GM12878 (cell line): ENCODE data around the gene BZW2. TPM values are rescaled to one million over a fixed set of nuclear protein-coding genes. Genes with fewer than 3 reads are reported as not detected.

ENCODE experiments used
- ATAC-seq: fragments of 200-7000 bp; cut with Tn5 transposase; 3 replicates; pipeline ENCODE4 v1.9.1; 2020; ENCODE audit warnings: mild to moderate bottlenecking, moderate library complexity
- BruUV-seq: library from RNA; stranded (reverse); fragments of 400-500 nt; replicated peaks from 2 replicates; lab custom pipeline; 2021; lab: Mats Ljungman, UMichigan
- CTCF ChIA-PET: fragments of 300-600 bp; sonication (Branson Sonifier 250); formaldehyde crosslinking; extraction: SDS; loops from one replicate; lab custom pipeline; 2021; ENCODE audit warnings: inconsistent platforms; lab: Yijun Ruan, JAX
- POLR2A ChIA-PET: fragments of 350-600 bp; formaldehyde crosslinking; extraction: SDS; loops from one replicate; lab custom pipeline; 2021; ENCODE audit warnings: inconsistent platforms; lab: Charles Lee
- RAD21 ChIA-PET: fragments of 300-600 bp; sonication (Branson Sonifier 250); formaldehyde crosslinking; loops from one replicate; lab custom pipeline; 2023; ENCODE audit warnings: antibody characterized with exemption; ENCODE audit not compliant: unreplicated experiment; lab: Charles Lee
- SMC1A ChIA-PET: fragments of 300-600 bp; sonication (Branson Sonifier 250); formaldehyde crosslinking; loops from one replicate; lab custom pipeline; 2023; ENCODE audit not compliant: unreplicated experiment, uncharacterized antibody; lab: Charles Lee
- DNase-seq: peaks from one replicate; pipeline ENCODE4 v3.0.0-alpha.2; 2011; ENCODE audit warnings: low read depth, low spot score
- FAIRE-seq: peaks from 3 replicates; lab custom pipeline; 2011; peaks lifted over from hg19 to GRCh38; lab: Jason Lieb, UNC
- H2AFZ ChIP-seq: 2 replicates; pipeline ENCODE4 v1.6.0; 2011; ENCODE audit warnings: low read depth, low read length, control low read depth; ENCODE audit not compliant: control insufficient read depth
- H3K27ac ChIP-seq: 2 replicates; pipeline ENCODE4 v1.5.1; 2011; ENCODE audit warnings: control low read depth; ENCODE audit not compliant: control insufficient read depth, insufficient read depth
- H3K27me3 ChIP-seq, 2 experiments: replicated peaks in 1 of 2; 2 replicates each; pipeline versions ENCODE4 v1.6.0 to v1.6.1; 2011; ENCODE audit warnings: low read length in 1 of 2; ENCODE audit not compliant: control insufficient read depth in 2 of 2, insufficient read depth in 2 of 2
- H3K36me3 ChIP-seq, 2 experiments: 2 replicates each; pipeline ENCODE4 v1.5.1; 2011; ENCODE audit warnings: low read length in 1 of 2; ENCODE audit not compliant: control insufficient read depth in 2 of 2, insufficient read depth in 2 of 2
- H3K4me1 ChIP-seq: 2 replicates; pipeline ENCODE4 v1.6.1; 2011; ENCODE audit warnings: mild to moderate bottlenecking, low read length, moderate library complexity, mixed read lengths; ENCODE audit not compliant: control insufficient read depth, insufficient read depth
- H3K4me2 ChIP-seq: 2 replicates; pipeline ENCODE4 v1.6.0; 2011; ENCODE audit warnings: control low read depth; ENCODE audit not compliant: control insufficient read depth, insufficient read depth
- H3K4me3 ChIP-seq: fragments of 200-600 bp; sonication (generic); 2 replicates; pipeline ENCODE4 v1.5.1; 2016
- H3K79me2 ChIP-seq: 2 replicates; pipeline ENCODE4 v1.6.0; 2011; ENCODE audit warnings: low read length; ENCODE audit not compliant: control insufficient read depth, insufficient read depth
- H3K9ac ChIP-seq: 2 replicates; pipeline ENCODE4 v1.8.0; 2011; ENCODE audit warnings: low read length, control low read depth, mixed read lengths; ENCODE audit not compliant: control insufficient read depth, insufficient read depth
- H3K9me3 ChIP-seq: replicated peaks from 3 replicates; pipeline ENCODE4 v1.5.1; 2011; ENCODE audit warnings: mild to moderate bottlenecking, low read length; ENCODE audit not compliant: control insufficient read depth, insufficient read depth
- H4K20me1 ChIP-seq: 2 replicates; pipeline ENCODE4 v1.6.0; 2011; ENCODE audit not compliant: control insufficient read depth, insufficient read depth
- EED ChIP-seq: sonication (generic); IDR thresholded peaks from 2 replicates; pipeline ENCODE4 v1.6.1; 2016; ENCODE audit warnings: antibody characterized with exemption, low read depth
- EGR1 ChIP-seq, 2 experiments: IDR thresholded peaks; 1 replicate in 1 of 2; 2 replicates in 1 of 2; pipeline ENCODE4 v1.6.1; 2011 to 2012; ENCODE audit warnings: low read depth in 2 of 2, low read length in 2 of 2, borderline replicate concordance in 1 of 2, mild to moderate bottlenecking in 1 of 2, moderate library complexity in 1 of 2
- HDAC6 ChIP-seq: fragments of 200-600 bp; sonication (generic); IDR thresholded peaks from one replicate; pipeline ENCODE4 v1.8.0; 2017; ENCODE audit warnings: antibody characterized with exemption; ENCODE audit not compliant: unreplicated experiment
- MTA2 ChIP-seq: fragments of 450-650 bp; IDR thresholded peaks from 2 replicates; pipeline ENCODE4 v1.6.1; 2016; ENCODE audit warnings: low read depth, mild to moderate bottlenecking, moderate library complexity
- PAX8 ChIP-seq: fragments of 450-650 bp; IDR thresholded peaks from 2 replicates; pipeline ENCODE4 v1.6.1; 2017; ENCODE audit warnings: mild to moderate bottlenecking, moderate library complexity
- SMAD5 ChIP-seq: IDR thresholded peaks from 2 replicates; pipeline ENCODE4 v1.6.1; 2016; ENCODE audit warnings: antibody characterized with exemption, low read depth
- TARDBP ChIP-seq: IDR thresholded peaks from 2 replicates; pipeline ENCODE4 v1.6.1; 2016; ENCODE audit warnings: borderline replicate concordance
- ZNF217 ChIP-seq: fragments of 450-650 bp; IDR thresholded peaks from 2 replicates; pipeline ENCODE4 v1.6.1; 2017; ENCODE audit warnings: antibody characterized with exemption, mild to moderate bottlenecking
- ZZZ3 ChIP-seq: IDR thresholded peaks from 2 replicates; pipeline ENCODE4 v1.6.1; 2011; ENCODE audit warnings: low read depth; ENCODE audit not compliant: control insufficient read depth, insufficient read length
- in situ Hi-C: fragments of 300-500 bp; cut with MboI; formaldehyde crosslinking; loops from 9 replicates; pipeline ENCODE4 v1.14.3; 2018; ENCODE audit warnings: mixed read lengths
- intact Hi-C: fragments of 100-400 bp; cut with micrococcal nuclease; formaldehyde crosslinking; loops from one replicate; pipeline ENCODE4 v1.14.2; 2022; ENCODE audit not compliant: unreplicated experiment
- polyA plus RNA-seq, 11 experiments: library from polyadenylated mRNA; depleted of rRNA in 4 of 11; unstranded in 6 of 11; stranded (reverse) in 5 of 11; fragments of >200 nt; fragmentation: Nextera tagmentation in 4 of 11; fragmentation: Illumina TruSeq in 1 of 11; extraction: Ambion mirVana in 4 of 11; extraction: Trizol in 1 of 11; gene quantifications; 1 replicate in 1 of 11; 2 replicates in 10 of 11; pipeline versions ENCODE4 v1.2.1 to v1.2.3, GENCODE V29; 2011 to 2016; ENCODE audit warnings: inconsistent platforms in 2 of 11, missing spikeins in 2 of 11, low read depth in 1 of 11
- total RNA-seq, 4 experiments: library from RNA; depleted of rRNA in 3 of 4; stranded (reverse); fragments of >200 nt in 3 of 4; fragmentation: Illumina TruSeq in 1 of 4; extraction: Trizol in 1 of 4; gene quantifications; 2 replicates each; pipeline versions ENCODE4 v1.2.1 to v1.2.3, GENCODE V29; 2013 to 2021
- TF ChIP-seq, protein P1 (sequence below): IDR thresholded peaks from 2 replicates; pipeline ENCODE4 v1.6.1; 2012; ENCODE audit warnings: improper control_type of control experiment, low read depth, low read length; ENCODE audit not compliant: insufficient replicate concordance

The BZW2 gene
- total and polyA plus RNA-seq, 10 of the 15 experiments (the other 5 are each of a cell fraction or from before 2014, with no cell fraction given), result 1.3 to 6.8 (median 3.1) TPM

DNA sequence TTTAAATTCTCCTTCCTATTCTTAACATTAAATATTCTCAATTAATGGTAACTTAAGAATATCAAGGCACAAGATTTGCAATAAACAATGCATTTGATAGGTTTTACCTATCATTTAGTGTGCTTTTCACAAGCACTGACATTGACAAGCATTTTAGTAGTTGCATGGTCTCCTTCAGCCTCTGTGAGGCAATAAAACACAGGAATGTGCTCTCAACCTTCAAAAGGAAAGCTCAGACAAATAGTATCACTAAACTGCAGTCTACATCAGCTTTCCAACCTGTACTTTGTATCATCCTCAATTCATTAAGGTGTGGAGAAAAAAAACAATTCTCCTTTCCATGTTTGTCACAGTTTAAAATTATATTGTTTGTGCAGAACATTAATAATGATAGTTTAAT, 56.5 kb downstream of the BZW2 start:
- Histone ChIP-seq H3K9ac (no peak overlapping the region), H3K9me3 (no peaks in the 10 kb centered on the region), H2AFZ (no peak overlapping the region), H3K36me3 (no peaks in the 10 kb centered on the region; a peak in 1 of 4 replicates), H3K4me2 (no peak overlapping the region), H3K4me1 (no peaks in the 10 kb centered on the region), H3K4me3 (no peak overlapping the region), H3K79me2 (no peaks in the 10 kb centered on the region), H4K20me1 (no peaks in the 10 kb centered on the region), H3K27ac (no peak overlapping the region), H3K27me3 (no peaks in the 10 kb centered on the region)
- POLR2A ChIA-PET, result no interaction called here
- in situ Hi-C loops, result no loop called here
- RAD21 ChIA-PET, result no interaction called here
- no peak for FAIRE-seq
- ATAC-seq, result no peak
- SMC1A ChIA-PET, result no interaction called here
- intact Hi-C loops, result no loop called here
- DNase-seq, result no peak
- CTCF ChIA-PET, result no interaction called here
- TF ChIP-seq ZNF217 (no peak), SMAD5 (no peak), MTA2 (no peak), EED (no peak), TARDBP (no peak), PAX8 (no peak), EGR1 (IDR thresholded peaks at IDR 0.05; ENCODE audit: borderline replicate concordance in 1 of 2, low read depth in 2 of 2, low read length in 2 of 2) (no peak), ZZZ3 (no peak), HDAC6 (no peak)
- TF ChIP-seq, protein P1, sequence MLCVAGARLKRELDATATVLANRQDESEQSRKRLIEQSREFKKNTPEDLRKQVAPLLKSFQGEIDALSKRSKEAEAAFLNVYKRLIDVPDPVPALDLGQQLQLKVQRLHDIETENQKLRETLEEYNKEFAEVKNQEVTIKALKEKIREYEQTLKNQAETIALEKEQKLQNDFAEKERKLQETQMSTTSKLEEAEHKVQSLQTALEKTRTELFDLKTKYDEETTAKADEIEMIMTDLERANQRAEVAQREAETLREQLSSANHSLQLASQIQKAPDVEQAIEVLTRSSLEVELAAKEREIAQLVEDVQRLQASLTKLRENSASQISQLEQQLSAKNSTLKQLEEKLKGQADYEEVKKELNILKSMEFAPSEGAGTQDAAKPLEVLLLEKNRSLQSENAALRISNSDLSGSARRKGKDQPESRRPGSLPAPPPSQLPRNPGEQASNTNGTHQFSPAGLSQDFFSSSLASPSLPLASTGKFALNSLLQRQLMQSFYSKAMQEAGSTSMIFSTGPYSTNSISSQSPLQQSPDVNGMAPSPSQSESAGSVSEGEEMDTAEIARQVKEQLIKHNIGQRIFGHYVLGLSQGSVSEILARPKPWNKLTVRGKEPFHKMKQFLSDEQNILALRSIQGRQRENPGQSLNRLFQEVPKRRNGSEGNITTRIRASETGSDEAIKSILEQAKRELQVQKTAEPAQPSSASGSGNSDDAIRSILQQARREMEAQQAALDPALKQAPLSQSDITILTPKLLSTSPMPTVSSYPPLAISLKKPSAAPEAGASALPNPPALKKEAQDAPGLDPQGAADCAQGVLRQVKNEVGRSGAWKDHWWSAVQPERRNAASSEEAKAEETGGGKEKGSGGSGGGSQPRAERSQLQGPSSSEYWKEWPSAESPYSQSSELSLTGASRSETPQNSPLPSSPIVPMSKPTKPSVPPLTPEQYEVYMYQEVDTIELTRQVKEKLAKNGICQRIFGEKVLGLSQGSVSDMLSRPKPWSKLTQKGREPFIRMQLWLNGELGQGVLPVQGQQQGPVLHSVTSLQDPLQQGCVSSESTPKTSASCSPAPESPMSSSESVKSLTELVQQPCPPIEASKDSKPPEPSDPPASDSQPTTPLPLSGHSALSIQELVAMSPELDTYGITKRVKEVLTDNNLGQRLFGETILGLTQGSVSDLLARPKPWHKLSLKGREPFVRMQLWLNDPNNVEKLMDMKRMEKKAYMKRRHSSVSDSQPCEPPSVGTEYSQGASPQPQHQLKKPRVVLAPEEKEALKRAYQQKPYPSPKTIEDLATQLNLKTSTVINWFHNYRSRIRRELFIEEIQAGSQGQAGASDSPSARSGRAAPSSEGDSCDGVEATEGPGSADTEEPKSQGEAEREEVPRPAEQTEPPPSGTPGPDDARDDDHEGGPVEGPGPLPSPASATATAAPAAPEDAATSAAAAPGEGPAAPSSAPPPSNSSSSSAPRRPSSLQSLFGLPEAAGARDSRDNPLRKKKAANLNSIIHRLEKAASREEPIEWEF, result no peak
- BruUV-seq, result no TSS peak
